ENCODE measurements around the gene AGPAT2.

The AGPAT2 gene

DNA sequence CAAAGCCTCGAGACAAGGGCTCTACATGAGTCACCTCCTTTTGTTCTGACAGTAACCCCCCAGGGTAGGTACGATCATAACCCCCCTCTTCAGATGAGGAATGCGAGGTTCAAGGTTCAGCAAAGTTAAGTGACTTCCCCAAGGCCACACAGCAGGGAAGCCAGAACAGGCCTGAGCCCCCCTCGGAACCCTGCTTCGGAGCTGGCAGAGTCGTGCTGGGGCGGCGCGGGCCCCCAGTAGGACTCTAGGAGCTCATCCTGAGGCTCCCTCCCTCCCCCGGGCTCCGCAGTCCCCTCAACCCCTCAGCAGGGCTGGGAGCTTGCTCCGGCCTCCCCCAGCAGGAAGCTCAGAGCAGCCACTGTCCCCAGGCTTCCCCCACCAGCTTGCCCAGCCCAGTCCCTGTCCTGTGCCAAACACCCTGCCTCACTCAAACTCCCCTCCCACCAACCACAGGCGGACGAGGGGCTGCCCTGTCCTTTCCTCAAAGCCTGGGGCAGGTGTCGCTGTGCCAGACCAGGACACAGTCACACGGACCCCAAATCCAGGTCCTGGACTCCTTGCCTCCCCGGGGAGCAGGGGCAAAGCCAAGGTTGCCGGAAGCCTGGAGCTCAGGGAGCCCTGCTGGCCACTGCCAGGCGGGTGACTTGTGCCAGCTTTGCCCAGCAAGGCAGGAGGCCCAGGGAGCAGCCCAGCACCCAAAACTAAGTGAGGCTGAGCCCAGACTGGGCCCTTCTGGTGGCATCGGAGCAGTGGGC lies 5.1 kb downstream of the AGPAT2 start:
- TF ChIP-seq, protein P1, sequence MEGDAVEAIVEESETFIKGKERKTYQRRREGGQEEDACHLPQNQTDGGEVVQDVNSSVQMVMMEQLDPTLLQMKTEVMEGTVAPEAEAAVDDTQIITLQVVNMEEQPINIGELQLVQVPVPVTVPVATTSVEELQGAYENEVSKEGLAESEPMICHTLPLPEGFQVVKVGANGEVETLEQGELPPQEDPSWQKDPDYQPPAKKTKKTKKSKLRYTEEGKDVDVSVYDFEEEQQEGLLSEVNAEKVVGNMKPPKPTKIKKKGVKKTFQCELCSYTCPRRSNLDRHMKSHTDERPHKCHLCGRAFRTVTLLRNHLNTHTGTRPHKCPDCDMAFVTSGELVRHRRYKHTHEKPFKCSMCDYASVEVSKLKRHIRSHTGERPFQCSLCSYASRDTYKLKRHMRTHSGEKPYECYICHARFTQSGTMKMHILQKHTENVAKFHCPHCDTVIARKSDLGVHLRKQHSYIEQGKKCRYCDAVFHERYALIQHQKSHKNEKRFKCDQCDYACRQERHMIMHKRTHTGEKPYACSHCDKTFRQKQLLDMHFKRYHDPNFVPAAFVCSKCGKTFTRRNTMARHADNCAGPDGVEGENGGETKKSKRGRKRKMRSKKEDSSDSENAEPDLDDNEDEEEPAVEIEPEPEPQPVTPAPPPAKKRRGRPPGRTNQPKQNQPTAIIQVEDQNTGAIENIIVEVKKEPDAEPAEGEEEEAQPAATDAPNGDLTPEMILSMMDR (IDR thresholded peaks at IDR 0.05), result no peak

DNA sequence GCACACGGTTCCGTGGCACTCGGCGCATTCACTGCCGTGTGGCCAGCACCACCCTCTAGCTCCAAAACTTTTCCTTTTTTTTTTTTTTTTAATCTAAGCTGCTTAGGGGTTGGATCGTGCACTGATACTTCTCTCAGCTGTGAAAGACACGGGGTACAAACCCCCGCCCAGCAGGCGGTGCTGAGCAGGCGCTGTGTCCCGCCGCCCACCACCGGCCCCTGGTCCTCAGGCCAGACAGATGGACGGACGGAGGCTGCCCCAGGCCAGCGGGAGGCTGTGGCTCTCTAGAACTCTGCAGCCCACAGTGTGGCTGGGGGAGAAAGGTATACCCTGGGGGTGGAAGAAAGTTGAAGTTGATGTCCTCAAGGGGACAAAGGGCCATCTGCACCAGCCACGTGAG lies 6.2 kb downstream of the AGPAT2 start:
- TF ChIP-seq, protein P1 (IDR thresholded peaks at IDR 0.05), result no peak

DNA sequence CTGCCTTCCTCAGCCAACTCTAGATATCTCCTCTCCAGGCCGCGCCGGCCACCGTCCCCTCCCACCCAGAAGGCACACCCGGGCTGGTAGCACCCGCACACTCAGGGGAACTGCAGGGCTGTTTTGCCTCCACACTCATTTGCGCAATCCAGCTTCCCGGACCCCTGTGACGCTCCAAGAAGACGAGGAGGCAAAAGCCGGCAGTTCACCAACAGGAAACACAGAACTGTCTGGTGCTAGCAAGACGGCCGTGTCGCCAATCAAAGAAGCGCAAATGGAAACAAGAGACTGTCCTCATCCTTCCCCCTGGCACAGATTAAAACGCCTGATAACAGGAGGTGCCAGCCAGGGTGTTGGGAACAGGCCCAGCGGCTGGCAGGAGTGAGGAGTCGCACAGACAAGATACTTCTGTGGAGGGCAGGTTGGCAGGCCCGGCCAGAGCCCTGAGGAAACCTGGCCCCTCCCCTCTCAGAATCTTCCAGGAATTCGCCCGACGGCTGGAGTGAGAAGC lies 7.8 kb downstream of the AGPAT2 start:
- TF ChIP-seq, protein P1 (IDR thresholded peaks at IDR 0.05), result no peak

DNA sequence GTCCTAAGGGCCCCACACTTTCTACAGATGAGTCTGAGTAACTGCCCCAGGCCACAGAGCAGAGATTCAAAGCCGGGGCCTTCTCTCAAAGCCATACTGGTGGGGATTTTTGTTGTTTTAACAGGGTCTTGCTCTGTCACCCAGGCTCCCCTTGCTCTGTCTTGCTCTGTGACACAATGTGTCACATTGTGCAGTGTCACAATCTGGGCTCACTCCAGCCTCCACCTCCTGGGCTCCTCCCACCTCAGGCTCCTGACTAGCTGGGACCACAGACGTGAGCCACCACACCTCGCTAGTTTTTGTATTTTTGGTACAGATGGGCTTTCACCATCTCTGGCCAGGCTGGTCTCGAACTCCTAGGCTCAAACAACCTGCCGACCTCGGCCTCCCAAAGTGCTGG lies 8.6 kb downstream of the AGPAT2 start:
- TF ChIP-seq, protein P1 (IDR thresholded peaks at IDR 0.05), result no peak

DNA sequence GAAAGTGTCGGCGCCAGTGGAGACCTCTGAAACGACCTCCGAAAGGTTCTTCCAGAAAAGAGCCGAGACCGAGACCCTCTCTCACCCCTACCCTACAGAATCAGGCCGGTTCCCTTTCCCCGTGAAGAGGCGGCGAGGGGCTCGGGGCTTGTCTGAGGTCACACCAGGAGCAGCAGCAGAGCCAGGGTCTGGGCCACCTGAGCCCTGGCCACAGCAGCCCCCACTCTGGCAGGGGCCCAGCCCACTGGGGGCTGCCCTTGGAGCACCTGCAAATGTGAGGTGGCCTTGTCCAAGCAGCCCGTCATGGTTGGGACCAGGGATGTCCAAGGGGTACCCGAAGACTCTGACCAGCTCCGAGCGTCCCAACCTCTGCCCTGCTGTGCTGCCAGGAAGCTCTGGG lies 9.2 kb downstream of the AGPAT2 start:
- TF ChIP-seq, protein P1 (IDR thresholded peaks at IDR 0.05), result no peak

DNA sequence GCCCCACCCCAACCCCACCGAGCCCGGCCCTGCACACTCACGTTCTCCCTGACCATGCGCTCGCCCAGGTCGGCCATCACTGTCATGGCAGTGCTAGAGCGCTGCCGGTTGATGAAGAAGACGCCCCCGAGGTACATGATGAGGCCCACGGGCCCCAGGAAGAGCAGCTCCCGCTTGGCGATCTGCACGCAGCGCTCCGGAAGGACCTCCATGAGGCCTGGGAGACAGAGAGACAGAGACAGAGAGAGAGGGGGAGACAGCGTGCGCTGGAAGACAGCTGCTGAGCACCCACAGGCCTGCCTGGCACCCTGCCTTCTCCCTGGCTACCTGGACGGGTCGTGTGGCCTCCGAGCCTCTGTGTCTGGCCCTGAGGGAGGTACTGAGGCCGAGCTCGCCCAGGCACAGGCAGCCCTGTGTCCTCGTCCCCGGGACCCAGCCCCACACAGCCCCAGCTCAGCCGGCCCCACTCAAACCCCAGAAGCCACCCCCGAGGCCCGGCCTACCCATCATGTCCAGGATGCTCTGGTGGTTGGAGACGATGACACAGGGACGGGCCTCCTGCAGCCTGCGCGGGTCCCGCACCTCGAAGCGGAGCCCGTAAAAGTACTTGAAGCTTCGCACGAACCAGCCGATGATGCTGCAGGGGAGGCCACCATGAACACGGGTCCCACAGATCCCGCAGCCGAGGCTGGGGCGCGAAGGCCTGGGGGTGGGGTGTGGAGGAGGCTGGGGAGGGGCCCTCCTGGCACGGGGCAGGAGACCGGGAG lies 10.2 kb downstream of the AGPAT2 start:
- TF ChIP-seq, protein P1 (IDR thresholded peaks at IDR 0.05), result no peak

DNA sequence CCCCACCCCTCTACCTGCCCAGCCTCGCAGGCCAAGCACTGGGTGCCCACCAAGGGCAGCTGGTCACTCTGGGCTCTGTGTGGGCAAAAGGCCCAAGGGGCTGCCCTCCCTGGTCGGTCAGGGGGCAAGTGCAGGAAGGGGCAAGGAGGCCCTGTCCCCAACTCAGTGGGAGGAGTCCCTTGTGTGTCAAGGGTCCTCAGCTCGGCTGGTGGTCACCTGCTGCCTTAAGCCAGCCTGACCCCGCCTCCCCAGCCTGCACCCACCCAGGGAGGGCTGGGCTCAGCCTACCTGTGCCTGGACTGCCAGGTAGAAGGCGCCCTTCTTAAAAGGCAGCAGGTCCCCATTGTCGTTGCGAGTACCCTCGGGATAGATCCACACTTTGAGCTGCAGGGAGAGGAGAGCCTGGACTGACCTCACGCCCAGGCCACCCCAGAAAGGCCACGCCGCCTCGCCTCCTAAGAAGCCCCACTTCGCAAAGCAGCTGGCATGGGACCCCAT lies 10.9 kb downstream of the AGPAT2 start:
- TF ChIP-seq, protein P1 (IDR thresholded peaks at IDR 0.05), result no peak

Data from LNCAP (cell line).